H9 (cell line): ENCODE measurements around the gene COPZ2. TPM values are rescaled to one million over a fixed set of nuclear protein-coding genes. Genes with fewer than 3 reads are reported as not detected.

Source experiments
- DNase-seq: peaks from one replicate; pipeline ENCODE4 v3.0.0-alpha.2; 2017
- H2AFZ ChIP-seq: one replicate; pipeline ENCODE4 v1.6.1; 2013; ENCODE audit warnings: mild to moderate bottlenecking, low read length, control low read depth, moderate library complexity
- H2AK5ac ChIP-seq: 2 replicates; pipeline ENCODE4 v1.6.1; 2013; ENCODE audit warnings: low read length, control low read depth, mixed read lengths; ENCODE audit not compliant: insufficient read length
- H2BK120ac ChIP-seq: one replicate; pipeline ENCODE4 v1.6.1; 2013; ENCODE audit warnings: low read depth, mild to moderate bottlenecking, low read length, control low read depth, inconsistent platforms; ENCODE audit not compliant: poor library complexity, severe bottlenecking
- H2BK12ac ChIP-seq: 2 replicates; pipeline ENCODE4 v1.6.1; 2013; ENCODE audit warnings: low read length, control low read depth, mixed read lengths, low read depth; ENCODE audit not compliant: insufficient read length
- H2BK15ac ChIP-seq: 2 replicates; pipeline ENCODE4 v1.6.1; 2013; ENCODE audit warnings: low read depth, low read length, control low read depth
- H2BK20ac ChIP-seq: one replicate; pipeline ENCODE4 v1.6.1; 2013; ENCODE audit warnings: low read depth, mild to moderate bottlenecking, low read length, control low read depth, inconsistent platforms; ENCODE audit not compliant: poor library complexity, severe bottlenecking
- H2BK5ac ChIP-seq: 2 replicates; pipeline ENCODE4 v1.6.1; 2013; ENCODE audit warnings: low read length, control low read depth, mixed read lengths; ENCODE audit not compliant: insufficient read length
- H3K14ac ChIP-seq: 2 replicates; pipeline ENCODE4 v1.6.1; 2013; ENCODE audit warnings: low read length, control low read depth; ENCODE audit not compliant: insufficient read depth
- H3K18ac ChIP-seq: 2 replicates; pipeline ENCODE4 v1.6.1; 2013; ENCODE audit warnings: low read depth, mild to moderate bottlenecking, mixed read lengths, low read length, control low read depth; ENCODE audit not compliant: insufficient read length
- H3K23ac ChIP-seq: 2 replicates; pipeline ENCODE4 v1.6.1; 2013; ENCODE audit warnings: low read length, control low read depth, mixed read lengths, low read depth; ENCODE audit not compliant: insufficient read length
- H3K23me2 ChIP-seq: 2 replicates; pipeline ENCODE4 v1.6.1; 2013; ENCODE audit warnings: low read depth, mild to moderate bottlenecking, mixed read lengths, low read length, control low read depth; ENCODE audit not compliant: insufficient read length, poor library complexity, severe bottlenecking
- H3K27ac ChIP-seq: 2 replicates; pipeline ENCODE4 v1.5.1; 2013; ENCODE audit warnings: low read length, control low read depth, mixed read lengths, low read depth; ENCODE audit not compliant: insufficient read length
- H3K27me3 ChIP-seq: 2 replicates; pipeline ENCODE4 v1.6.1; 2013; ENCODE audit warnings: low read length, control low read depth, inconsistent platforms; ENCODE audit not compliant: insufficient read depth
- H3K4ac ChIP-seq: 2 replicates; pipeline ENCODE4 v1.6.1; 2013; ENCODE audit warnings: low read depth, mild to moderate bottlenecking, control low read depth, inconsistent platforms, low read length, moderate library complexity
- H3K4me1 ChIP-seq: 2 replicates; pipeline ENCODE4 v1.6.1; 2013; ENCODE audit warnings: low read length, control low read depth, inconsistent platforms; ENCODE audit not compliant: insufficient read depth
- H3K4me2 ChIP-seq: 2 replicates; pipeline ENCODE4 v1.6.1; 2013; ENCODE audit warnings: low read length, control low read depth, mixed read lengths; ENCODE audit not compliant: insufficient read length, insufficient read depth
- H3K56ac ChIP-seq: 2 replicates; pipeline ENCODE4 v1.6.1; 2013; ENCODE audit warnings: low read depth, mild to moderate bottlenecking, mixed read lengths, low read length, control low read depth; ENCODE audit not compliant: insufficient read length
- H3K79me1 ChIP-seq: 2 replicates; pipeline ENCODE4 v1.6.1; 2013; ENCODE audit warnings: low read depth, mild to moderate bottlenecking, moderate library complexity, low read length, control low read depth, inconsistent platforms; ENCODE audit not compliant: insufficient read depth, poor library complexity, severe bottlenecking
- H3K79me2 ChIP-seq: 2 replicates; pipeline ENCODE4 v1.6.1; 2013; ENCODE audit warnings: low read length, control low read depth, inconsistent platforms; ENCODE audit not compliant: insufficient read depth
- H3K9ac ChIP-seq: 2 replicates; pipeline ENCODE4 v1.6.1; 2013; ENCODE audit warnings: low read length, control low read depth, mixed read lengths; ENCODE audit not compliant: insufficient read length; ENCODE audit errors: extremely low read depth
- H3K9me3 ChIP-seq: one replicate; pipeline ENCODE4 v1.6.1; 2013; ENCODE audit warnings: low read depth, low read length, inconsistent platforms; ENCODE audit not compliant: control insufficient read depth
- H3T11ph ChIP-seq: one replicate; pipeline ENCODE4 v1.6.1; 2013; ENCODE audit warnings: mild to moderate bottlenecking, low read length, control low read depth, inconsistent platforms
- H4K20me1 ChIP-seq: one replicate; pipeline ENCODE4 v1.6.1; 2013; ENCODE audit not compliant: control insufficient read depth, insufficient read length, insufficient read depth
- H4K5ac ChIP-seq: 2 replicates; pipeline ENCODE4 v1.6.1; 2013; ENCODE audit warnings: low read depth, mild to moderate bottlenecking, mixed read lengths, low read length, control low read depth; ENCODE audit not compliant: insufficient read length
- H4K8ac ChIP-seq: replicated peaks from 2 replicates; pipeline ENCODE4 v1.6.1; 2013; ENCODE audit warnings: low read length, control low read depth, mixed read lengths, low read depth; ENCODE audit not compliant: insufficient read length
- H4K91ac ChIP-seq: 2 replicates; pipeline ENCODE4 v1.6.1; 2013; ENCODE audit warnings: low read depth, mild to moderate bottlenecking, moderate library complexity, mixed read lengths, low read length, control low read depth; ENCODE audit not compliant: insufficient read length
- H3K27ac Mint-ChIP-seq, 3 experiments: 2 replicates in 2 of 3; 3 replicates in 1 of 3; pipeline ENCODE4 v1.8.0; 2020 to 2021; ENCODE audit warnings: mixed read lengths in 3 of 3, mild to moderate bottlenecking in 1 of 3, moderate library complexity in 1 of 3
- H3K27me3 Mint-ChIP-seq: 2 replicates; pipeline ENCODE4 v1.8.0; 2021; ENCODE audit warnings: low read depth, mild to moderate bottlenecking, moderate library complexity, mixed read lengths
- H3K36me3 Mint-ChIP-seq, 3 experiments: 2 replicates in 2 of 3; 3 replicates in 1 of 3; pipeline ENCODE4 v1.8.0; 2020 to 2021; ENCODE audit warnings: low read depth in 3 of 3, mixed read lengths in 3 of 3; ENCODE audit not compliant: insufficient read depth in 1 of 3
- H3K4me1 Mint-ChIP-seq, 2 experiments: 2 replicates each; pipeline ENCODE4 v1.8.0; 2020; ENCODE audit warnings: mixed read lengths in 2 of 2
- H3K4me3 Mint-ChIP-seq, 2 experiments: 2 replicates in 1 of 2; 3 replicates in 1 of 2; pipeline ENCODE4 v1.8.0; 2020 to 2021; ENCODE audit warnings: mild to moderate bottlenecking in 2 of 2, mixed read lengths in 2 of 2, moderate library complexity in 1 of 2
- H3K9me3 Mint-ChIP-seq, 2 experiments: 2 replicates in 1 of 2; 3 replicates in 1 of 2; pipeline ENCODE4 v1.8.0; 2020; ENCODE audit warnings: mild to moderate bottlenecking in 2 of 2, mixed read lengths in 2 of 2, moderate library complexity in 1 of 2
- WGBS: extraction: QIAGEN DNeasy Blood & Tissue Kit; methylation state at CpG from one replicate; pipeline ENCODE4 v1.1.7; 2013; ENCODE audit warnings: missing lambda C conversion rate, low lambda C conversion rate, mixed read lengths; ENCODE audit not compliant: insufficient read length; ENCODE audit errors: extremely low coverage; 5-methylcytosine and 5-hydroxymethylcytosine counted together
- total RNA-seq: library from RNA; stranded (reverse); gene quantifications from 2 replicates; pipeline ENCODE4 v1.2.1, GENCODE V29; 2021
- TF ChIP-seq, protein P1 (sequence below): fragments of 200-600 bp; sonication (generic); conservative IDR thresholded peaks from 3 replicates; pipeline ENCODE4 v1.8.0; 2021; ENCODE audit warnings: antibody characterized with exemption, mild to moderate bottlenecking

COPZ2 gene
- total RNA-seq, 1 experiment from 2014 or later = 0.68 TPM

DNA sequence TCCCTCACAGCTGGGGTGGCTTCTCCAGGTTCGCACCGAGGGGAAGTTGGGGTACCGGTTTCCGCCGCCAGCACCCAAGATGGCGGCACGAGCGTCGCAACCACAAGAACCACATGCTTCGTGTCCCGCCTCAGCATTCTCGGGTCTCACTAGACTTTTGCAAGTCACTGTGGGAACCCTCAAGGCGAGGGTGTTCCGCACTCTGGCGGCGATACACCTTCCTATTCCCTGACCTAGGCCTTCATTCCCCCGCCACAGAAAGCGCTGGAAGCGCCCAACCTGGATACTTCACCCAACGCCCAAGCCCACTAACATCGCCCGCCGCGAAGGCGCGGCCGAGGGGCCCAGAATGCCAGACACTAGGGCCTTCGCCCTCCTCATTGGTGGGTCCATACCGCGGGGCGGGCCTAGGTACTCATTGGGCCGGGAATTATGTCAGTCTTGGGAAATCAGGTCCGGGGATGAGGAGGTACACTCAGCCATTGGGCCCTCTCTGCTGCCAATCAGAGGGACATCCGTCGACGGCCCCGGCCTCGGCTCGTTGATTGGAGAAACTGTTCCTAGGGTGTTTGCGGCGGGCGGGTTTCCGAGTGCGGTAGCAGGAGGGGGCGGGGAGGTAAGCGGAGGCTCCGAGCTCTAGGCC is 10.3 kb upstream of the COPZ2 start, which contains the start of gene NFE2L1:
Gene NFE2L1 (plus strand): TSS at position 619 of the 643 bp plus-strand sequence. CDS start 2,760 bp downstream, outside the sequence.
- Histone ChIP-seq H3K27ac (peak within 1 kb of the TSS; percentile 48), H2BK120ac (no peak within 1 kb of the TSS), H2BK12ac (no peak within 1 kb of the TSS), H3T11ph (no peak within 1 kb of the TSS), H2BK20ac (no peak within 1 kb of the TSS), H3K9me3 (no peaks in the 10 kb centered on the region), H4K91ac (no peak within 1 kb of the TSS), H3K18ac (peak within 1 kb of the TSS; percentile 96), H2AFZ (no peak within 1 kb of the TSS), H3K23ac (peak within 1 kb of the TSS; percentile 41), H3K27me3 (no peaks in the 10 kb centered on the region), H3K4me1 (peaks cover 9% of the 10 kb centered on the region; the same call in 1 of the 2 replicates), H3K56ac (peak within 1 kb of the TSS; percentile 46), H2AK5ac (no peak within 1 kb of the TSS), H3K79me2 (peaks cover 14% of the 10 kb centered on the region; the same call in 1 of the 2 replicates), H4K20me1 (no peaks in the 10 kb centered on the region), H3K23me2 (peaks cover 11% of the 10 kb centered on the region), H4K8ac (no peak within 1 kb of the TSS), H2BK5ac (peak within 1 kb of the TSS; percentile 14), H2BK15ac (no peak within 1 kb of the TSS), H4K5ac (peak within 1 kb of the TSS; percentile 81), H3K4me2 (peak within 1 kb of the TSS; percentile 93), H3K14ac (peak within 1 kb of the TSS; percentile 95), H3K79me1 (no peaks in the 10 kb centered on the region), H3K4ac (no peak within 1 kb of the TSS; the same call in 1 of the 2 replicates), H3K9ac (peak within 1 kb of the TSS; percentile 92)
- peaks cover 50 to 60% of the 10 kb centered on the region in 2 experiments for H3K4me1 Mint-ChIP-seq
- H3K27ac Mint-ChIP-seq = peak within 1 kb of the TSS; percentile 99 to 100 (median 100)
- H3K9me3 Mint-ChIP-seq = no peaks in the 10 kb centered on the region; a peak in 1 of 5 replicates
- TF ChIP-seq, protein P1, sequence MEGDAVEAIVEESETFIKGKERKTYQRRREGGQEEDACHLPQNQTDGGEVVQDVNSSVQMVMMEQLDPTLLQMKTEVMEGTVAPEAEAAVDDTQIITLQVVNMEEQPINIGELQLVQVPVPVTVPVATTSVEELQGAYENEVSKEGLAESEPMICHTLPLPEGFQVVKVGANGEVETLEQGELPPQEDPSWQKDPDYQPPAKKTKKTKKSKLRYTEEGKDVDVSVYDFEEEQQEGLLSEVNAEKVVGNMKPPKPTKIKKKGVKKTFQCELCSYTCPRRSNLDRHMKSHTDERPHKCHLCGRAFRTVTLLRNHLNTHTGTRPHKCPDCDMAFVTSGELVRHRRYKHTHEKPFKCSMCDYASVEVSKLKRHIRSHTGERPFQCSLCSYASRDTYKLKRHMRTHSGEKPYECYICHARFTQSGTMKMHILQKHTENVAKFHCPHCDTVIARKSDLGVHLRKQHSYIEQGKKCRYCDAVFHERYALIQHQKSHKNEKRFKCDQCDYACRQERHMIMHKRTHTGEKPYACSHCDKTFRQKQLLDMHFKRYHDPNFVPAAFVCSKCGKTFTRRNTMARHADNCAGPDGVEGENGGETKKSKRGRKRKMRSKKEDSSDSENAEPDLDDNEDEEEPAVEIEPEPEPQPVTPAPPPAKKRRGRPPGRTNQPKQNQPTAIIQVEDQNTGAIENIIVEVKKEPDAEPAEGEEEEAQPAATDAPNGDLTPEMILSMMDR = no peak
- peaks cover 18 to 27% (median 24%) of the 10 kb centered on the region in 3 experiments for H3K36me3 Mint-ChIP-seq
- peak within 1 kb of the TSS; percentile 89 to 94 for H3K4me3 Mint-ChIP-seq
- no peaks in the 10 kb centered on the region; the same call in 1 of the 2 replicates for H3K27me3 Mint-ChIP-seq
- WGBS = no CpG with 5 or more reads among the region's 47 CpGs
- DNase-seq = peak; percentile 100
